NCI-H2029 treated with DMSO at 0.1 percent for 48 hours (cell line): ENCODE data around the gene TSPAN5.

Experiments used
- DNase-seq: peaks from one replicate; lab custom pipeline; 2025; lab: John Stamatoyannopoulos, UW

The TSPAN5 gene

GRCh38 chr4:98517218-98518021, 141.0 kb downstream of the TSPAN5 start:
- DNase-seq, result no peak

DNA sequence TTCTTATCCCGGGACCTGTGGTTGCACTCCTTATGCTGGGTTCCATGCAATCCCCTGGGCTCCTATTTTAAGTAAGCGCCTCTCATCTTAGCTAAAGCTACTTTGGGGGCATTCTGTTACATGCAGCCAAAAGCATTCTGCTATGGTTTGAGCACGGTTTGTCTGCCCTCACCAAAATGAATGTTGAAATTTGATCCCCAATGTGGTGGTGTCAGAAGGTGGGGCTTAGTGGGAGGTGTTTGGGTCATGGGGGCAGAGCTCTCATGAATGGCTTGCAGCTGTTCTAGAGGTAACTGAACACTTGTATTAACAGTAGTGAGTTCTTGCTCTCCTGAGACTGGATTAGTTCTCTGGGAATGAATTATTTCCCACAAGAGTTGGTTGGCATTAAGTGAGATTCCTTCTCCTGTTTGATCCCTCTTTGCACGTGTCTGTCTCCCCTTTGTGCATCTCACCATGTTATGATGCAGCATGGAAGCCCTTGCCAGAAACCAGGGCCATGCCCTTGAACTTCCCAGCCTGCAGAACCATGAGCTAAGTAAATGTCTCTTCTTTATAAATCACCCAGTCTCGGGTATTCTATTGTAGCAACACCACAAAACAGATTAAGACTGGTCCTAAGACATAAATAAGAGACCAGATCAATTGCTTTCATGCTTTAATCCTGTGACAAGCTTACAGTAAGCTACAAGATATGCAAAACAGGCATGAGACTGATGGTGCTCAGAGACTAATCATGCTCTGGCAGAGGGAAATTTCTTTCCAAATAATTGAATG, 141.8 kb downstream of the TSPAN5 start:
- DNase-seq, result no peak

GRCh38 chr4:98516042-98516440, 142.4 kb downstream of the TSPAN5 start:
- DNase-seq, result no peak

DNA sequence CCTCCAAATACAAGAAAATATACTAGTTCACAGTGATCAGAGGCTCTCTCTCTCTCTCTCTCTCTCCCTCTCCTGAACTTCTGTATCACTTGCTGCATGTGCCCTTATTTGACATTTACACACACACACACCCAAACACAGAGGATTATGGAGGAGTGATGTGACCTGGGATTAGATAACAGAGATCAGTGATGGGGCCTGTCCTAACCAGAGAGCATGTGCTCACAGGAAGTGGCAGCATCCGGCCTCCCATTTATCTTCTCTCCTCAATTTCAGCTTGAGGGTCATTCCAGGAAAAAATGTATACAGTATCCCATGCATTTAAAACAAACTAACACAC, 143.0 kb downstream of the TSPAN5 start:
- DNase-seq, result no peak

GRCh38 chr4:98514741-98515469, 143.5 kb downstream of the TSPAN5 start:
- DNase-seq, result no peak

- no peak for DNase-seq
Observed at GRCh38 chr4:98512918-98513317, 145.5 kb downstream of the TSPAN5 start.

DNA sequence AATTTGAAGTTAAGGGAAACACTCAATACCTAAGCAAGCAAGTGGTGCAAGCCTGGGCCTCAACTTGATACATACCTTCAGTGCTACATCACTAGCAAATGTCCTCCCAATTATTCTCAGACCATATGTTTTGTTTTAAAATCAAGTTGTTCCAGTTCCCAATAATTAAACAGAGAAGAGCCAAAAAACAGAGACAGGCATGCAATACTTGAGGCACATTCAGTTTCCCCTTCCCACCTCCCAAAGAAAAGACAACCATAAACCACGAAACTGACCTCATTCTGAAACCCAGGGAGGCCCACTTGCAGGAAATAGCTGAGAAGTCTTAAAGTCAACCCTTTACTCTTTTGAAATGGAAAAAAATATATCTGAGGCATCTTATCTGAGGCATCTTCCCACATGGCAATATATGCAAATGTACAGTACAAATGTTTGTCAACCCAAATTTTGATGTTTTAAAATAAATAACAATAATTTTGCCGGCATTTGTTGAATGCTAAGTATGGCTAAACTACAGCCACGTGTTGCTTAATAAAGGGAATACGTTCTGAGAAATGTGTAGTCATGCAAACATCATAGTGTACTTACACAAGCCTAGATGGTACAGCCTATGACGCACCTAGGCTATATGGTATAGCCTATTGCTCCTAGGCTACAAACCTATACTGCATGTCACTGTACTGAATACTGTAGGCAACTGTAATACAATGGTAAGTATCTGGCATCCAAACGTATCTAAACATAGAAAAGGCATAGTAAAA, 147.5 kb downstream of the TSPAN5 start:
- DNase-seq, result no peak

DNA sequence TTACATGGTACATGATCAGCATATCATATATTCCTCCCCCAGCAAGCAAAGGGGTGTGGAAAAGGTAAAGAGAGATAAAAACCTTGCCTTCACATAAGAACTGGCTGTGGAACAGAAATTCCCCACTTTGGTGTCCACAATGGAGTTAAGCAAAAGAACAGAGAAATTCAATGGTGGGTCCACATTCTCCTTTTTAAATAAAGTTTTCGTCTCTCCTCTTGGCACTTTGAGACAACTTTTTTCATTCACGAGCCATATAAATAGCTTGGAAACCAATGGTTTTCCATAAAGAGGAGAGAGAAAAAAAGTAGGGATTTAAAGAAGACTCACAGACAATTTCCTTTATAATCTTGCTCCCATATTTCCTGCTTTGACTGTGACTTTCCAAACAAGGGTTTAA, 148.1 kb downstream of the TSPAN5 start:
- DNase-seq, result no peak

GRCh38 chr4:98509721-98510120, 148.7 kb downstream of the TSPAN5 start:
- no peak for DNase-seq

- no peak for DNase-seq
Observed at GRCh38 chr4:98508829-98509598, 149.4 kb downstream of the TSPAN5 start.

- DNase-seq, result no peak
Observed at GRCh38 chr4:98508248-98508647, 150.2 kb downstream of the TSPAN5 start.

DNA sequence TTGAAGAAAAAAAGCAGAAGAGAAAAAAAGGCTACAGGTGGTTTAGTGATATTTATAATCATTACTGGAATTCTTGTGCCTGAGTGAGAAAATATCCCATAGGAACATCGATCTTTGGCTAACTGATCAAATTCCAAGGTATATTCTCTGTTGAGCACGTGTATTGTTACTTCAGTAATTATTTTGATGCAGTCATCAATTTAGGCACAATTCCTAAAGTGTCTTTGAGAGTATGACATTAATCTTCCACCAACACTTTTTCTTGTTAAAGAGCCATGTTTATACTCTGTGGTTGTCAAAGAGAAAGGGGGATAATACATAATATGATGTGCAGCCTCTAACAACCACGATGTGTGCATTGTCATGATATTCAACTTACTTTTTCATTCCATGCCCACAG, 151.1 kb downstream of the TSPAN5 start:
- no peak for DNase-seq

GRCh38 chr4:98506462-98507132, 151.8 kb downstream of the TSPAN5 start:
- DNase-seq, result no peak

- DNase-seq, result no peak
Observed at GRCh38 chr4:98505992-98506391, 152.4 kb downstream of the TSPAN5 start.

DNA sequence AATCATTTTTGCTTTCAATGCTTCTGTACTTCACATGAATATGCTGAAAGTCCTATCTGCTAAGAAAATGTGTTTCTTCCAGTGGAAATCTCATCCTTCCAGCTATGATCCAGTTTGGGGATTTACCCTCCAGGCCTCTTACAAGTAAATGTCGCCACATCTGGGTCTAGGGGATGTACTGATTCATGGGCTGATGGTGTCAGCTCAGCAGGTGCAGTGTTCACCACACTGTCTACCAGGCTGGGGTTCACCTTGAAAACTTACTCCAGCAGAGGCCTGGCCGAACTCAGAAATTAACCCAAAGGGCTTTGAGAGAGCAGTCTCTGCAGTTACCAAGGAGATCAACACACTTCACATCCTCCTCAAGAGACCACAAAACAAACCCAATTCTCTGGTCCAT, 154.3 kb downstream of the TSPAN5 start:
- no peak for DNase-seq

- DNase-seq, result no peak
Observed at GRCh38 chr4:98503676-98504075, 154.7 kb downstream of the TSPAN5 start.

DNA sequence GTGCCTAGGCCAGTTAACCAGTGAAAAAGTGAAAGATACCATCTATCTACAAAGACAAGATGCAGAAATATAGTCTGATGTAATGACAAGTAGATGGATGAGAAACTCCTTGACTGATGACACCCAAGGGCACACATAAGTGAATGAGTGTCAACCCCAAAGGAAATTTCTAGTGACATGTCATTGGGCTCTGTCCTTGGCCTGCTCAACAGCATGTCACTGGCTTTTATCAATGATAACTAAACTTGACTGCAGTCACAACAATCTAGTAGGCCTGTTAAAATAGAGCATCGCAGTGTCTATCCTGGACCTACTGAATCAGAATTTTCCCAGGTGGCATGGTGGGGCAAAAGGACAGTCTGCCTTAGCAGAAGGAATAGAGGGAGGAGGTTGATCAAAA, 155.8 kb downstream of the TSPAN5 start:
- DNase-seq, result no peak

DNA sequence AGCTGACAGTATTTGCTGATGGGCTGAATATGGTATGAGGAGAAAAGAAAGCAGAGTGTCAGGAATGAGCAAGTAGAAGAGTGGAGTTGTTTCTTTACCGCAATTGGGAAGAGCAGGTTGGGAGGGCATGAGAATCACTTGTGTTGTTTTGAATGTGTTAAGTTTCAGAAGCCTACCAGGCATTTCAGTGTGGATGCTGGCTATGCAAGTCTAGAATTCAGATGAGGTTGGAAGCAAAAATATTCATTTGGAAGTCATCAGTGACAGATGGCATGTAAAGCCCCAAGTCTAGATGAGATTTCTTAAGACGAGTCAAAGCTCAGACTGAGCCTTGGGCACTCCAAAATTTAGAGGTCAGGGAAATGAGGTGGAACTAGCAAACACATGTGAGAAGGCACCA, 156.4 kb downstream of the TSPAN5 start:
- no peak for DNase-seq

GRCh38 chr4:98501383-98501782, 157.0 kb downstream of the TSPAN5 start:
- DNase-seq, result no peak

GRCh38 chr4:98498774-98499173, 159.6 kb downstream of the TSPAN5 start:
- DNase-seq, result no peak
